ENCODE results near the gene CD247. TPM values are rescaled to one million over a fixed set of nuclear protein-coding genes. Genes with fewer than 3 reads are reported as not detected.

The CD247 gene
- total RNA-seq, 2 donors from 2014 or later: 0.96 TPM; not detected in 1

DNA sequence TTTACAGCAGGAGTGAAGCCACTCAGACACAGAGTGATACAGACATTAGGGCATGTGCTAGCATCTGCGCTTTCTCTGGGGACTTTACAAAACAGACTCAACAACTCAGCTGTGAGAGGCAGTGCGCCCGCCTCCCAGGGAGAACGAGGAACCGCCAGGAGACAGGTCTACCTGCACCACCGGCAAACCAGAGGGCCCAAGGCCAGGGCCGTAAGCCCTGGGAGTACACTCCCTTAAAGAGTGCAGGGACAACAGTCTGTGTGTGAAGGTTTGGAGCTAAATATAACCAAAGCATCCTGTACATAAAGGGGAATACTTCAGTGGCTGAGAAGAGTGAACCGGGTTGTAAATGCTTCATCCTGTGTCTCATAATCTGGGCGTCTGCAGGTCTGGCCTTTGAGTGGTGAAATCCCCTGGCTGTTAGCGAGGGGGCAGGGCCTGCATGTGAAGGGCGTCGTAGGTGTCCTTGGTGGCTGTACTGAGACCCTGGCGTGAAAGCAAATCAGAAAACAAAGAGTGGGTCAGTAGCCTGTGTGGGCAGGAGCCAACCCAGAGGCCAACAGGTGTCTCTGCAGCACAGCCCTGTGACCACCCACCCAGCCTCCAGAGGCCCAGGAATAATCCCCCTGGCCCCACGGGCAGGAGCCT lies 86.9 kb downstream of the CD247 start:
- no peak for DNase-seq (ENCODE audit: low spot score)
- Histone ChIP-seq H3K27ac (no peak overlapping the region), H3K9me3 (no peaks in the 10 kb centered on the region), H3K27me3 (replicated peaks; ENCODE audit: insufficient read depth) (no peaks in the 10 kb centered on the region), H3K4me1 (replicated peaks) (no peaks in the 10 kb centered on the region), H3K36me3 (no peaks in the 10 kb centered on the region), H3K4me3 (no peak overlapping the region)
- 80% methylated on average over 14 of the region's 14 CpGs for WGBS
- intact Hi-C loops (cut with DNase I): no loop called here
- TF ChIP-seq, protein P1, sequence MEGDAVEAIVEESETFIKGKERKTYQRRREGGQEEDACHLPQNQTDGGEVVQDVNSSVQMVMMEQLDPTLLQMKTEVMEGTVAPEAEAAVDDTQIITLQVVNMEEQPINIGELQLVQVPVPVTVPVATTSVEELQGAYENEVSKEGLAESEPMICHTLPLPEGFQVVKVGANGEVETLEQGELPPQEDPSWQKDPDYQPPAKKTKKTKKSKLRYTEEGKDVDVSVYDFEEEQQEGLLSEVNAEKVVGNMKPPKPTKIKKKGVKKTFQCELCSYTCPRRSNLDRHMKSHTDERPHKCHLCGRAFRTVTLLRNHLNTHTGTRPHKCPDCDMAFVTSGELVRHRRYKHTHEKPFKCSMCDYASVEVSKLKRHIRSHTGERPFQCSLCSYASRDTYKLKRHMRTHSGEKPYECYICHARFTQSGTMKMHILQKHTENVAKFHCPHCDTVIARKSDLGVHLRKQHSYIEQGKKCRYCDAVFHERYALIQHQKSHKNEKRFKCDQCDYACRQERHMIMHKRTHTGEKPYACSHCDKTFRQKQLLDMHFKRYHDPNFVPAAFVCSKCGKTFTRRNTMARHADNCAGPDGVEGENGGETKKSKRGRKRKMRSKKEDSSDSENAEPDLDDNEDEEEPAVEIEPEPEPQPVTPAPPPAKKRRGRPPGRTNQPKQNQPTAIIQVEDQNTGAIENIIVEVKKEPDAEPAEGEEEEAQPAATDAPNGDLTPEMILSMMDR (IDR thresholded peaks at IDR 0.05): no peak
- TF ChIP-seq POLR2AphosphoS5 (IDR thresholded peaks at IDR 0.05) (no peak), POLR2A (IDR thresholded peaks at IDR 0.05) (no peak)

DNA sequence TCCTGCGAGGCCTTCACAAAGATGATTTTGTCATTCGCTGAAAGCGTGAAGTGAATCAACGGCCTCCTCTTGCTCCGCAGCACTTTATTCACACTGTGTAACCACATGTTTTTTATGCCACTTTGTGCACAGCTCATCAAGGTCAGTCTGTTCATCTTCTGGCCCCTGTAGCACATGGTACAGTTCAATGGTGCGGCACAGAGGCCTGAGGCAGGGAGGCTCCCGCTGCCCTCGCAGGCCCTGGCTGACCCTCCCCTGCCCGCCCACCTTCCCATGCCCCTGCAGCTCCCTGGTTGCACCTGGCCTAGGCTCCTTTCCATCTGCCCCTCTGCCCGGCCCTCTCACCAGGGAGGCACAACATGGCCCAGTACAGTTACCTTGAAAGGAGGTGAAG lies 87.5 kb downstream of the CD247 start:
- Histone ChIP-seq H3K4me1 (replicated peaks) (no peaks in the 10 kb centered on the region), H3K27me3 (replicated peaks; ENCODE audit: insufficient read depth) (no peaks in the 10 kb centered on the region), H3K4me3 (no peak overlapping the region), H3K9me3 (no peaks in the 10 kb centered on the region), H3K27ac (no peak overlapping the region), H3K36me3 (no peaks in the 10 kb centered on the region)
- TF ChIP-seq POLR2AphosphoS5 (IDR thresholded peaks at IDR 0.05) (no peak), POLR2A (IDR thresholded peaks at IDR 0.05) (no peak)
- TF ChIP-seq, protein P1 (IDR thresholded peaks at IDR 0.05): no peak
- WGBS: 90% methylated on average over 10 of the region's 10 CpGs
- no peak for DNase-seq (ENCODE audit: low spot score)
- intact Hi-C loops (cut with DNase I): no loop called here

DNA sequence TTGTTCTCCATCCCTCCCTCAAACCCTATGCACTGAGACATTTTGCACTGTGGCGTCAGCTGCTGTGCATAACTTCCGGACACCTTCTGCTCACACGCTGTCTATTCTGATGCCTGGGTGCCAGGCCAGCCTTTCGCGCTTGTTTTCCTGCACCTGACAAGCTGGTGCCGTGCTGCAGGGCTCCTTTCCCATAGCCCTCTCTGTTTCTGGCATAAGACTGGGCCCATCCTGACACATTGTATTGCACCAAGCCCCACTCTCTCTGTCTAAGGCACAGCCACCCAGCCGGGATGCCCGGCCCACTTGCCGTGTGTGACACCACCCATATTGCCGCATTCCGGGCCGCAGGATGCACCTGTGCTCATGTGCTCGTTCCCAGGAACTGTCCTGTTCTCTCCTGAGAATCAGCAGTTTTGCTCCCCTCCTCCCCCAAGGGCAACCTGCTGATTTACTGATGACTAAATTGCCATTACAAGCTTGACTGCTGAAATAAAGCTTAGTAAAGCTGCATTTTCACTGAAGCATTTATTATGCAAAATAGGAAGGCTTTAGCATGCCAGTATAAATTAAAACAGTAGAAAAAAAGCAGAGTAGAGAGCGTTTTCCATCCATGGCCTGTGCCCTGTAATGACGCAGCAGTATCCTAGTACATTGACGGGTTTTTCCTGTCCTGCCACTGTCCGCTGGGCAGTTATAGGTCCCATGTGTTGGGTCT lies 88.0 kb downstream of the CD247 start:
- Histone ChIP-seq H3K27ac (no peak overlapping the region), H3K4me1 (replicated peaks) (no peaks in the 10 kb centered on the region), H3K4me3 (no peak overlapping the region), H3K9me3 (no peaks in the 10 kb centered on the region), H3K27me3 (replicated peaks; ENCODE audit: insufficient read depth) (no peaks in the 10 kb centered on the region), H3K36me3 (no peaks in the 10 kb centered on the region)
- TF ChIP-seq POLR2A (IDR thresholded peaks at IDR 0.05): no peak
- TF ChIP-seq POLR2AphosphoS5 (IDR thresholded peaks at IDR 0.05): no peak
- TF ChIP-seq, protein P1 (IDR thresholded peaks at IDR 0.05): no peak
- no peak for DNase-seq (ENCODE audit: low spot score)
- 88% methylated on average over 17 of the region's 17 CpGs for WGBS
- intact Hi-C loops (cut with DNase I): no loop called here

DNA sequence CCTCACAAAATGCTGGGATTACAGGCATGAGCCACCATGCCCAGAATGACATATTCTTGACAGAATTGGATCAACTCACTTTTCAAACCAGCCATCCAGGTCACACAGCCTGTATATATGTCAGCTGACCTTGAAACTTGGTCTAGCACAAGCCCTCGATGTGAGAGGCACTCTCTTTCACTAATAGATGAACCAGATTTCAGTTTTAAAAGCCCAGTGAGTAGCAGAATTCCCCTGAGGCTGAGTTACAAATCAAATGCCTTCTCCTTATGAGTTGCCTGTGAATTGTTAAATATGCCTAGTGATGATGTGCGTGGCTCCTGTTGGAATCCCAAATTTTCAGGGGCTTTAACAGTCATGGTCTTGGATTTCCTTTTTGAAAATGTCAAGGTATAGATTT lies 88.7 kb downstream of the CD247 start:
- Histone ChIP-seq H3K27me3 (replicated peaks; ENCODE audit: insufficient read depth) (no peaks in the 10 kb centered on the region), H3K9me3 (no peaks in the 10 kb centered on the region), H3K36me3 (no peaks in the 10 kb centered on the region), H3K4me1 (replicated peaks) (no peaks in the 10 kb centered on the region), H3K4me3 (no peak overlapping the region), H3K27ac (no peak overlapping the region)
- WGBS: 71% methylated on average over 2 of the region's 2 CpGs
- intact Hi-C loops (cut with DNase I): no loop called here
- TF ChIP-seq POLR2A (IDR thresholded peaks at IDR 0.05) (no peak), POLR2AphosphoS5 (IDR thresholded peaks at IDR 0.05) (no peak)
- TF ChIP-seq, protein P1 (IDR thresholded peaks at IDR 0.05): no peak
- no peak for DNase-seq (ENCODE audit: low spot score)

DNA sequence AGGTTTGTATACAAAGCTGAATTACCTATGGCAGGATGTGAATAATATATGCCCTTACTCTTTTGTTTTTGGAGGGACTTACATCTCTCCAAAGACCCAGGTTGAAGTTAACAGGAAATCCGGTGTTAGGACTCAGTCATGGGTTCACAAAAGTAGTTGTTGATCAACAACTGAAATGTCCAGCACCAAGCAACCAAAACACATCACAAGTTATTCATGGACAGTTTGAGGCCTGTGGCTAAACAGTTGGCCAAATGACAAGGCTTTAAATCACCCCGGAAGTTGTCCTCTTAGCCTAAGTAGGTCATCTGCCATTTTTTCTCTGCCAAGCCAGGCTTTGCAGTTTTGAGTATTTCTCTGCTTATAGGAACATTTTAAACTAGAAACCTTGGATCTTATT lies 89.9 kb downstream of the CD247 start:
- Histone ChIP-seq H3K27ac (no peak overlapping the region), H3K9me3 (no peaks in the 10 kb centered on the region), H3K4me3 (no peak overlapping the region), H3K36me3 (no peaks in the 10 kb centered on the region), H3K4me1 (replicated peaks) (no peaks in the 10 kb centered on the region), H3K27me3 (replicated peaks; ENCODE audit: insufficient read depth) (no peaks in the 10 kb centered on the region)
- DNase-seq (ENCODE audit: low spot score): no peak
- intact Hi-C loops (cut with DNase I): no loop called here
- WGBS: 45% methylated on average over 2 of the region's 2 CpGs
- TF ChIP-seq POLR2A (IDR thresholded peaks at IDR 0.05): no peak
- no peak for TF ChIP-seq POLR2AphosphoS5 (IDR thresholded peaks at IDR 0.05)
- TF ChIP-seq, protein P1 (IDR thresholded peaks at IDR 0.05): no peak

Data from prostate gland (tissue), 2 donors.